ENCODE measurements around the gene PCDHGB4. TPM values are rescaled to one million over a fixed set of nuclear protein-coding genes. Genes with fewer than 3 reads are reported as not detected.

The PCDHGB4 gene
- total RNA-seq, 4 donors from 2014 or later = 3.1 to 14.8 (median 6.0) TPM

DNA sequence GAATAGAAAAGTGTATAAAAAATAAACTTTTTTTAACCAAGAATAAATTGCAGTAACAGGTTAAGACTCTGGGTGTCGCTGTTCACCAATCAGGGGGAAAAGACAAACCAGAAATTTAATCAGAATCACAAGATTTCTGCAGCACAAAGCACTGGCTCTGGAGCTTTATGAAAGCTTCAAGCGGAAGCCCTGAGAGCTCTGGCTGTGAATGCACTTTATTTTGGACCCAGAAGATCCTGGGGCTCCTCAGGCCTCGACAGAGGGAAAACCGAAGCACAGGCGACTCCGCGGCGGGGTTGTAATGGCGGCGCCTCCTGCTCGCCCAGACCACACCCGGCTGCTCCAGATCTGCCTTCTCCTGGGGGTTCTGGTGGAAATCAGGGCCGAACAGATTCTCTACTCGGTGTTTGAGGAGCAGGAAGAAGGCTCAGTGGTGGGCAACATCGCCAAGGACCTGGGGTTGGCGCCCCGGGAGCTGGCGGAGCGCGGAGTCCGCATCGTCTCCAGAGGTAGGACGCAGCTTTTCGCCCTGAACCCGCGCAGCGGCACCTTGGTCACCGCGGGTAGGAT, 32.5 kb upstream of the PCDHGB4 start, which contains the start of gene PCDHGA4:
Gene PCDHGA4 (plus strand): TSS at position 122 of the 570 bp plus-strand sequence. CDS start 87 bp downstream, at position 209.
- Histone ChIP-seq H3K9me3 (peaks cover 0 to 98% (median 0%) of the 10 kb centered on the region in 3 donors), H3K27me3 (peaks cover 33% of the 10 kb centered on the region), H3K27ac (no peak within 1 kb of the TSS), H3K36me3 (peaks cover 0 to 28% of the 10 kb centered on the region in 2 donors), H3K4me1 (no peaks in the 10 kb centered on the region), H3K4me3 (peak within 1 kb of the TSS; percentile 0 to 38)
- WGBS, 2 donors (ENCODE audit: low coverage in 1 of 2) = 12 to 20% methylated on average over 5 to 14 of the region's 29 CpGs
- no peak for TF ChIP-seq EP300 (IDR thresholded peaks at IDR 0.05)
- TF ChIP-seq, protein P1, sequence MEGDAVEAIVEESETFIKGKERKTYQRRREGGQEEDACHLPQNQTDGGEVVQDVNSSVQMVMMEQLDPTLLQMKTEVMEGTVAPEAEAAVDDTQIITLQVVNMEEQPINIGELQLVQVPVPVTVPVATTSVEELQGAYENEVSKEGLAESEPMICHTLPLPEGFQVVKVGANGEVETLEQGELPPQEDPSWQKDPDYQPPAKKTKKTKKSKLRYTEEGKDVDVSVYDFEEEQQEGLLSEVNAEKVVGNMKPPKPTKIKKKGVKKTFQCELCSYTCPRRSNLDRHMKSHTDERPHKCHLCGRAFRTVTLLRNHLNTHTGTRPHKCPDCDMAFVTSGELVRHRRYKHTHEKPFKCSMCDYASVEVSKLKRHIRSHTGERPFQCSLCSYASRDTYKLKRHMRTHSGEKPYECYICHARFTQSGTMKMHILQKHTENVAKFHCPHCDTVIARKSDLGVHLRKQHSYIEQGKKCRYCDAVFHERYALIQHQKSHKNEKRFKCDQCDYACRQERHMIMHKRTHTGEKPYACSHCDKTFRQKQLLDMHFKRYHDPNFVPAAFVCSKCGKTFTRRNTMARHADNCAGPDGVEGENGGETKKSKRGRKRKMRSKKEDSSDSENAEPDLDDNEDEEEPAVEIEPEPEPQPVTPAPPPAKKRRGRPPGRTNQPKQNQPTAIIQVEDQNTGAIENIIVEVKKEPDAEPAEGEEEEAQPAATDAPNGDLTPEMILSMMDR (IDR thresholded peaks at IDR 0.05) = peak in 3 of 4 experiments; percentile 14 to 47 (median 23)
- no peak for ATAC-seq

DNA sequence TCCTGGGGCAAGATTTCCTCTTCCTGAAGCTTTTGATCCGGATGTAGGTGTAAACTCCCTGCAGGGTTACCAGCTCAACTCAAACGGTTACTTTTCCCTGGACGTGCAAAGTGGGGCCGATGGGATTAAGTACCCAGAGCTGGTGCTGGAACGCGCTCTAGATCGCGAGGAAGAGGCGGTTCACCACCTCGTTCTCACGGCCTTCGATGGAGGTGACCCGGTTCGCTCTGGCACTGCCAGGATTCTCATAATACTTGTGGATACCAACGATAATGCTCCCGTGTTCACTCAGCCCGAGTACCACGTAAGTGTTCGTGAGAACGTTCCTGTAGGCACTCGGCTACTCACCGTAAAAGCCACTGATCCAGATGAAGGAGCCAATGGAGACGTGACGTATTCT, 31.9 kb upstream of the PCDHGB4 start:
- Histone ChIP-seq H3K4me3 (peak overlapping the region in 1 of 2 donors; percentile 38), H3K27ac (no peak overlapping the region), H3K36me3 (peaks cover 0 to 26% of the 10 kb centered on the region in 2 donors), H3K9me3 (peaks cover 0 to 98% (median 0%) of the 10 kb centered on the region in 3 donors), H3K4me1 (no peaks in the 10 kb centered on the region), H3K27me3 (peaks cover 28% of the 10 kb centered on the region)
- ATAC-seq = no peak
- WGBS, 2 donors (ENCODE audit: low coverage in 1 of 2) = 43% methylated on average over 18 of the region's 24 CpGs; no CpG with 5 or more reads in 1 of the 2 donors
- TF ChIP-seq POLR2A (IDR thresholded peaks at IDR 0.05) = no peak

DNA sequence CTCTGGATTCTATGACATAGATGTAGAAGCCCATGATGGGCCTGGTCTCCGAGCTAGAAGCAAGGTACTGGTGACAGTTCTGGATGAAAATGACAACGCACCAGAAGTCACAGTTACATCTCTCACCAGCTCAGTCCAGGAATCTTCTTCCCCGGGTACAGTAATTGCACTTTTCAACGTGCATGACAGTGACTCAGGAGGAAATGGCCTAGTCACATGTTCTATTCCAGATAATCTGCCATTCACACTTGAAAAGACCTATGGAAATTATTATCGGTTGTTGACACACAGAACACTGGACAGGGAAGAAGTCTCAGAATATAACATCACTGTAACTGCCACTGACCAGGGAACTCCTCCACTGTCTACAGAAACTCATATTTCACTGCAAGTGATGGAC, 31.4 kb upstream of the PCDHGB4 start:
- 66 to 68% methylated on average over 4 to 5 of the region's 5 CpGs for WGBS, 2 donors (ENCODE audit: low coverage in 1 of 2)
- ATAC-seq = no peak
- Histone ChIP-seq H3K4me3 (no peak overlapping the region), H3K36me3 (peaks cover 0 to 26% of the 10 kb centered on the region in 2 donors), H3K4me1 (no peaks in the 10 kb centered on the region), H3K9me3 (peaks cover 0 to 98% (median under 1%) of the 10 kb centered on the region in 3 donors), H3K27ac (no peak overlapping the region), H3K27me3 (peaks cover 26% of the 10 kb centered on the region)
- no peak for TF ChIP-seq POLR2AphosphoS5 (IDR thresholded peaks at IDR 0.05)
- TF ChIP-seq, protein P1 (IDR thresholded peaks at IDR 0.05) = no peak
- TF ChIP-seq EP300 (IDR thresholded peaks at IDR 0.05) = no peak
- TF ChIP-seq POLR2A (IDR thresholded peaks at IDR 0.05) = no peak

DNA sequence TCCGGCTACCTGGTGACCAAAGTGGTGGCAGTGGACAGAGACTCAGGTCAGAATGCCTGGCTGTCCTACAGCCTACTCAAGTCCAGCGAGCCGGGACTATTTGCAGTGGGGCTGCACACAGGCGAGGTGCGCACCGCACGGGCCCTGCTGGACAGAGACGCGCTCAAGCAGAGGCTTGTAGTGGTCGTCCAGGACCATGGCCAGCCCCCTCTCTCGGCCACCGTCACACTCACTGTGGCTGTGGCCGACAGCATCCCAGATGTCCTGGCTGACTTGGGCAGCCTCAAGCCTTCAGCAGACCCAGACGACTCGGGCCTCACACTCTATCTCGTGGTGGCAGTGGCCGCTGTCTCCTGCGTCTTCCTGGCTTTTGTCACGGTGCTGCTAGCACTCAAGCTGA, 30.5 kb upstream of the PCDHGB4 start:
- TF ChIP-seq, protein P1 (IDR thresholded peaks at IDR 0.05) = no peak
- TF ChIP-seq EP300 (IDR thresholded peaks at IDR 0.05) (no peak), POLR2AphosphoS5 (IDR thresholded peaks at IDR 0.05) (no peak), POLR2A (IDR thresholded peaks at IDR 0.05) (no peak)
- Histone ChIP-seq H3K27me3 (peaks cover 24% of the 10 kb centered on the region), H3K36me3 (peaks cover 0 to 26% of the 10 kb centered on the region in 2 donors), H3K27ac (no peak overlapping the region), H3K9me3 (peaks cover 0 to 98% (median 4%) of the 10 kb centered on the region in 3 donors), H3K4me1 (no peaks in the 10 kb centered on the region), H3K4me3 (no peak overlapping the region)
- ATAC-seq = no peak
- no CpG with 5 or more reads among the region's 19 CpGs for WGBS, 2 donors (ENCODE audit: low coverage in 1 of 2)

- WGBS, 2 donors (ENCODE audit: low coverage in 1 of 2) = 15 to 18% methylated on average over 12 to 16 of the region's 24 CpGs
- H3K9me3 ChIP-seq = peaks cover 0 to 100% (median 4%) of the 10 kb centered on the region in 3 donors
- ATAC-seq = no peak
- H3K4me3 ChIP-seq = peak within 1 kb of the TSS; percentile 25 to 34
- H3K4me1 ChIP-seq = no peaks in the 10 kb centered on the region
- peaks cover 0 to 30% of the 10 kb centered on the region in 2 donors for H3K36me3 ChIP-seq
- H3K27me3 ChIP-seq = peaks cover 28% of the 10 kb centered on the region
- no peak within 1 kb of the TSS for H3K27ac ChIP-seq
- TF ChIP-seq EP300 (IDR thresholded peaks at IDR 0.05) (no peak), POLR2A (IDR thresholded peaks at IDR 0.05) (no peak), POLR2AphosphoS5 (IDR thresholded peaks at IDR 0.05) (no peak)
- TF ChIP-seq, protein P1 (IDR thresholded peaks at IDR 0.05) = peak in 2 of 4 experiments; percentile 15 to 21
Observed at GRCh38 chr5:141359790-141360426, 27.6 kb upstream of the PCDHGB4 start, which contains the start of gene PCDHGB2. PCDHGB2 (plus strand) TSS chr5:141359994; CDS start chr5:141360136, 142 bp downstream.
